OCI-LY3 (cell line): Measurements from ENCODE around the gene IQCE.

Source experiments
- H2AFZ ChIP-seq: fragments of 200-600, 300-600 bp; shearing (Covaris generic); 2 replicates; pipeline ENCODE4 v1.6.0; 2014; ENCODE audit warnings: antibody characterized with exemption, low read depth, low read length
- H3K27ac ChIP-seq: fragments of 200-600, 300-600 bp; sonication (generic); 2 replicates; pipeline ENCODE4 v1.5.1; 2014; ENCODE audit warnings: mild to moderate bottlenecking, low read length, moderate library complexity, mixed read lengths
- H3K27me3 ChIP-seq: fragments of 200-600, 300-600 bp; sonication (generic); 2 replicates; pipeline ENCODE4 v1.6.1; 2014; ENCODE audit warnings: low read depth, low read length, mixed read lengths
- H3K36me3 ChIP-seq: fragments of 200-600, 300-600 bp; sonication (generic); replicated peaks from 2 replicates; pipeline ENCODE3; 2014; ENCODE audit warnings: low read depth, low read length, mixed read lengths
- H3K4me1 ChIP-seq: fragments of 300-600, 200-600 bp; sonication (generic); 2 replicates; pipeline ENCODE4 v1.6.1; 2014; ENCODE audit warnings: low read length, mixed read lengths
- H3K4me2 ChIP-seq: fragments of 200-600, 300-600 bp; sonication (generic); 2 replicates; pipeline ENCODE4 v1.6.1; 2014; ENCODE audit warnings: low read length, mixed read lengths
- H3K4me3 ChIP-seq: fragments of 300-600, 200-600 bp; sonication (generic); 2 replicates; pipeline ENCODE4 v1.5.1; 2014; ENCODE audit warnings: antibody characterized with exemption, mild to moderate bottlenecking, low read length, moderate library complexity
- H3K79me2 ChIP-seq: fragments of 300-600, 200-600 bp; shearing (Covaris generic); 2 replicates; pipeline ENCODE4 v1.6.1; 2014; ENCODE audit warnings: mild to moderate bottlenecking, low read length, mixed read lengths
- H3K9ac ChIP-seq: fragments of 300-600, 200-600 bp; shearing (Covaris generic); 2 replicates; pipeline ENCODE4 v1.6.0; 2014; ENCODE audit warnings: mild to moderate bottlenecking, low read length, moderate library complexity
- H3K9me3 ChIP-seq: fragments of 200-600, 300-600 bp; shearing (Covaris generic); 2 replicates; pipeline ENCODE4 v1.6.1; 2014; ENCODE audit warnings: low read length, mixed read lengths; ENCODE audit not compliant: insufficient read depth
- H4K20me1 ChIP-seq: fragments of 200-600, 300-600 bp; sonication (generic); 2 replicates; pipeline ENCODE4 v1.6.1; 2016; ENCODE audit warnings: low read length, mixed read lengths; ENCODE audit not compliant: insufficient read depth
- CTCF ChIP-seq: fragments of 200-600, 300-600 bp; sonication (generic); IDR thresholded peaks from 2 replicates; pipeline ENCODE4 v1.5.1; 2014; ENCODE audit warnings: antibody characterized with exemption, low read length, low read depth
- EZH2phosphoT487 ChIP-seq: fragments of 200-600 bp; shearing (Covaris generic); IDR thresholded peaks from 2 replicates; pipeline ENCODE4 v1.6.1; 2018; ENCODE audit warnings: antibody characterized with exemption, mixed run types, low read depth

Gene IQCE

GRCh38 chr7:2510909-2511768 is 47.6 kb upstream of the IQCE start:
- Histone ChIP-seq H2AFZ (peak overlapping the region; percentile 69), H3K9me3 (no peaks in the 10 kb centered on the region), H3K9ac (peak overlapping the region; percentile 70), H3K4me2 (peak overlapping the region; percentile 81), H4K20me1 (no peaks in the 10 kb centered on the region), H3K27ac (peak overlapping the region; percentile 70), H3K4me3 (peak overlapping the region; percentile 56), H3K36me3 (no peaks in the 10 kb centered on the region), H3K79me2 (no peaks in the 10 kb centered on the region), H3K4me1 (peaks cover 52% of the 10 kb centered on the region), H3K27me3 (0 out of 2 replicates have a peak, but pooled peaks cover 5% of the 10 kb centered on the region)
- no peak for TF ChIP-seq EZH2phosphoT487
- TF ChIP-seq CTCF = no peak

GRCh38 chr7:2511769-2512168 is 47.0 kb upstream of the IQCE start:
- TF ChIP-seq EZH2phosphoT487 = no peak
- no peak for TF ChIP-seq CTCF
- Histone ChIP-seq H4K20me1 (no peaks in the 10 kb centered on the region), H3K79me2 (no peaks in the 10 kb centered on the region), H3K9me3 (no peaks in the 10 kb centered on the region), H3K4me3 (peak overlapping the region; percentile 56), H3K36me3 (no peaks in the 10 kb centered on the region), H3K27ac (peak overlapping the region; percentile 70), H3K9ac (peak overlapping the region; percentile 70; the same call in 1 of the 2 replicates), H3K4me2 (peak overlapping the region; percentile 81), H3K4me1 (peaks cover 52% of the 10 kb centered on the region), H2AFZ (peak overlapping the region; percentile 69; the same call in 1 of the 2 replicates), H3K27me3 (0 out of 2 replicates have a peak, but pooled peaks cover 5% of the 10 kb centered on the region)

GRCh38 chr7:2512179-2512661 is 46.6 kb upstream of the IQCE start:
- Histone ChIP-seq H3K4me1 (peaks cover 52% of the 10 kb centered on the region), H3K4me3 (peak overlapping the region; percentile 56), H3K36me3 (no peaks in the 10 kb centered on the region), H3K79me2 (no peaks in the 10 kb centered on the region), H3K27me3 (0 out of 2 replicates have a peak, but pooled peaks cover 5% of the 10 kb centered on the region), H3K9ac (peak overlapping the region; percentile 70; the same call in 1 of the 2 replicates), H3K27ac (peak overlapping the region; percentile 70), H2AFZ (peak overlapping the region; percentile 49; the same call in 1 of the 2 replicates), H4K20me1 (no peaks in the 10 kb centered on the region), H3K9me3 (no peaks in the 10 kb centered on the region), H3K4me2 (peak overlapping the region; percentile 81)
- no peak for TF ChIP-seq EZH2phosphoT487
- TF ChIP-seq CTCF = no peak

- Histone ChIP-seq H3K4me2 (peak overlapping the region; percentile 81), H3K27me3 (0 out of 2 replicates have a peak, but pooled peaks cover 5% of the 10 kb centered on the region), H3K79me2 (no peaks in the 10 kb centered on the region), H4K20me1 (no peaks in the 10 kb centered on the region), H3K4me3 (peak overlapping the region; percentile 56; the same call in 1 of the 2 replicates), H3K9me3 (no peaks in the 10 kb centered on the region), H2AFZ (peak overlapping the region; percentile 49; the same call in 1 of the 2 replicates), H3K4me1 (peaks cover 55% of the 10 kb centered on the region), H3K36me3 (no peaks in the 10 kb centered on the region), H3K27ac (peak overlapping the region; percentile 70; the same call in 1 of the 2 replicates), H3K9ac (peak overlapping the region; percentile 70; the same call in 1 of the 2 replicates)
- no peak for TF ChIP-seq EZH2phosphoT487
- TF ChIP-seq CTCF = no peak
Measured at GRCh38 chr7:2512713-2513112, 46.1 kb upstream of the IQCE start.
